ENCODE data around the gene BAIAP2.

DNA sequence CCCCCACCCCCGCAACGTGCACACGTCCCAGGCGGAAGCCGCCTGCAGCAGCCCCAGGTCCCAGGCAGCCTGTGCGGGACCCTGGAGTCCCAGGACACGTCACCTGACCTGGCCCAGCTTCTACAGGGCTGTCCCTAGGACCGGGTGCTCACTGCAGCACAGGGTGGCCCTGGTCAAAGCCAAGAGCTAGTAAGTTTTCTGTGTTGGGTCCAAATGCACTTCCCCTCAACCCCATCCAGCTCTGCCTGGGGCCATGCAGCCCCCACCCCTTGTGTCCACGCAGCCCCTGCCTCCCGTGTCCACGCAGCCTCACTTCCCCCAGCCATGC, 108.2 kb downstream of the BAIAP2 start:
- TF ChIP-seq, protein P1, sequence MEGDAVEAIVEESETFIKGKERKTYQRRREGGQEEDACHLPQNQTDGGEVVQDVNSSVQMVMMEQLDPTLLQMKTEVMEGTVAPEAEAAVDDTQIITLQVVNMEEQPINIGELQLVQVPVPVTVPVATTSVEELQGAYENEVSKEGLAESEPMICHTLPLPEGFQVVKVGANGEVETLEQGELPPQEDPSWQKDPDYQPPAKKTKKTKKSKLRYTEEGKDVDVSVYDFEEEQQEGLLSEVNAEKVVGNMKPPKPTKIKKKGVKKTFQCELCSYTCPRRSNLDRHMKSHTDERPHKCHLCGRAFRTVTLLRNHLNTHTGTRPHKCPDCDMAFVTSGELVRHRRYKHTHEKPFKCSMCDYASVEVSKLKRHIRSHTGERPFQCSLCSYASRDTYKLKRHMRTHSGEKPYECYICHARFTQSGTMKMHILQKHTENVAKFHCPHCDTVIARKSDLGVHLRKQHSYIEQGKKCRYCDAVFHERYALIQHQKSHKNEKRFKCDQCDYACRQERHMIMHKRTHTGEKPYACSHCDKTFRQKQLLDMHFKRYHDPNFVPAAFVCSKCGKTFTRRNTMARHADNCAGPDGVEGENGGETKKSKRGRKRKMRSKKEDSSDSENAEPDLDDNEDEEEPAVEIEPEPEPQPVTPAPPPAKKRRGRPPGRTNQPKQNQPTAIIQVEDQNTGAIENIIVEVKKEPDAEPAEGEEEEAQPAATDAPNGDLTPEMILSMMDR (IDR thresholded peaks at IDR 0.05), result no peak
- TF ChIP-seq POLR2A (IDR thresholded peaks at IDR 0.05) (no peak), EP300 (IDR thresholded peaks at IDR 0.05) (no peak)
